Suppressor macrophage treated with lipopolysaccharide for 1 hour (primary cell): ENCODE measurements around the gene BIRC5.
"Not testable (repeated sequence)": the region's sequence is repeated elsewhere in the genome, so short reads cannot be mapped to it uniquely, and the experiment has no call there.

Source experiments
- DNase-seq, 3 donors: peaks; one replicate each; pipeline ENCODE4 v3.0.0-alpha.2; 2020 to 2022

Gene BIRC5

GRCh38 chr17:78226055-78226758 lies 12.2 kb downstream of the BIRC5 start:
- no peak for DNase-seq

- DNase-seq: peak; percentile 83 to 89 (median 86)
Measured at GRCh38 chr17:78226759-78227454, 12.9 kb downstream of the BIRC5 start.

GRCh38 chr17:78227455-78227916 lies 13.4 kb downstream of the BIRC5 start:
- peak; percentile 89 to 92 (median 89) for DNase-seq

GRCh38 chr17:78228176-78228575 lies 14.1 kb downstream of the BIRC5 start:
- peak in 2 of 3 donors; percentile 8 to 25 for DNase-seq

- no peak for DNase-seq
Measured at GRCh38 chr17:78230252-78230962, 16.4 kb downstream of the BIRC5 start.

GRCh38 chr17:78230996-78231935 lies 17.2 kb downstream of the BIRC5 start, which contains the start of gene TMEM235:
TSS of gene TMEM235 (plus strand) at chr17:78231631. CDS start at chr17:78232024, 393 bp downstream.
- DNase-seq: no peak

GRCh38 chr17:78231991-78232858 lies 18.2 kb downstream of the BIRC5 start:
- peak in 2 of 3 donors; percentile 32 to 59 for DNase-seq

GRCh38 chr17:78232859-78233173 lies 18.8 kb downstream of the BIRC5 start:
- DNase-seq: peak; percentile 58 to 64 (median 59)

- no peak for DNase-seq
Measured at GRCh38 chr17:78233678-78234077, 19.6 kb downstream of the BIRC5 start.

- DNase-seq: no peak
Measured at GRCh38 chr17:78234261-78234865, 20.3 kb downstream of the BIRC5 start.

- not testable (repeated sequence) for DNase-seq
Measured at GRCh38 chr17:78235022-78235421, 21.0 kb downstream of the BIRC5 start.

GRCh38 chr17:78235885-78236284 lies 21.8 kb downstream of the BIRC5 start:
- no peak for DNase-seq

- no peak for DNase-seq
Measured at GRCh38 chr17:78236362-78237127, 22.5 kb downstream of the BIRC5 start.

GRCh38 chr17:78237401-78238012 lies 23.5 kb downstream of the BIRC5 start:
- no peak for DNase-seq

GRCh38 chr17:78238823-78239488 lies 24.9 kb downstream of the BIRC5 start:
- DNase-seq: no peak

- no peak for DNase-seq
Measured at GRCh38 chr17:78239489-78239931, 25.5 kb downstream of the BIRC5 start.

- DNase-seq: no peak
Measured at GRCh38 chr17:78240012-78240655, 26.1 kb downstream of the BIRC5 start.

- DNase-seq: no peak
Measured at GRCh38 chr17:78240839-78241238, 26.8 kb downstream of the BIRC5 start.
